Tibial artery (tissue), 4 donors: ENCODE measurements around the gene POLR2H.
A peak's percentile ranks its signal among the peaks of the same experiment; 100 is the strongest.

Experiments
- DNase-seq, 2 donors: peaks; one replicate each; pipeline ENCODE4 v3.0.0-alpha.2; 2019
- H3K27ac ChIP-seq, 2 donors: fragments of 200-600 bp; sonication (generic) in 1 of 2; 1 replicate in 1 of 2; 2 replicates in 1 of 2; pipeline ENCODE4 v1.5.1; 2018 to 2019; ENCODE audit warnings: mild to moderate bottlenecking in 1 of 2
- H3K27me3 ChIP-seq, 2 donors: fragments of 200-600 bp; sonication (generic) in 1 of 2; one replicate each; pipeline versions ENCODE4 v1.5.1 to v1.6.0; 2016 to 2019
- H3K36me3 ChIP-seq, 3 donors: fragments of 200-600 bp; sonication (generic) in 2 of 3; one replicate each; pipeline ENCODE4 v1.5.1; 2016 to 2019; ENCODE audit warnings: mild to moderate bottlenecking in 2 of 3
- H3K4me1 ChIP-seq, 4 donors: fragments of 200-600 bp; sonication (generic) in 2 of 4; 1 replicate in 3 of 4; 2 replicates in 1 of 4; pipeline ENCODE4 v1.5.1; 2016 to 2019
- H3K4me3 ChIP-seq, 2 donors: fragments of 200-600 bp; sonication (generic) in 1 of 2; 1 replicate in 1 of 2; 2 replicates in 1 of 2; pipeline ENCODE4 v1.5.1; 2018 to 2019; ENCODE audit warnings: mild to moderate bottlenecking in 2 of 2
- H3K9me3 ChIP-seq, 3 donors: fragments of 200-600 bp; sonication (generic) in 1 of 3; one replicate each; pipeline ENCODE4 v1.5.1; 2016 to 2019
- intact Hi-C: fragments of 100-400 bp; cut with DNase I; formaldehyde crosslinking; loops from one replicate; pipeline ENCODE4 v1.15.0; 2023; ENCODE audit warnings: low total_unique reads
- TF ChIP-seq, protein P1 (sequence below), 2 experiments: fragments of 200-600 bp in 1 of 2; fragments of 450-650 bp in 1 of 2; IDR thresholded peaks; one replicate each; pipeline ENCODE4 v1.5.1; 2017 to 2019; ENCODE audit warnings: antibody characterized with exemption in 2 of 2, mild to moderate bottlenecking in 1 of 2, moderate library complexity in 1 of 2

POLR2H gene

DNA sequence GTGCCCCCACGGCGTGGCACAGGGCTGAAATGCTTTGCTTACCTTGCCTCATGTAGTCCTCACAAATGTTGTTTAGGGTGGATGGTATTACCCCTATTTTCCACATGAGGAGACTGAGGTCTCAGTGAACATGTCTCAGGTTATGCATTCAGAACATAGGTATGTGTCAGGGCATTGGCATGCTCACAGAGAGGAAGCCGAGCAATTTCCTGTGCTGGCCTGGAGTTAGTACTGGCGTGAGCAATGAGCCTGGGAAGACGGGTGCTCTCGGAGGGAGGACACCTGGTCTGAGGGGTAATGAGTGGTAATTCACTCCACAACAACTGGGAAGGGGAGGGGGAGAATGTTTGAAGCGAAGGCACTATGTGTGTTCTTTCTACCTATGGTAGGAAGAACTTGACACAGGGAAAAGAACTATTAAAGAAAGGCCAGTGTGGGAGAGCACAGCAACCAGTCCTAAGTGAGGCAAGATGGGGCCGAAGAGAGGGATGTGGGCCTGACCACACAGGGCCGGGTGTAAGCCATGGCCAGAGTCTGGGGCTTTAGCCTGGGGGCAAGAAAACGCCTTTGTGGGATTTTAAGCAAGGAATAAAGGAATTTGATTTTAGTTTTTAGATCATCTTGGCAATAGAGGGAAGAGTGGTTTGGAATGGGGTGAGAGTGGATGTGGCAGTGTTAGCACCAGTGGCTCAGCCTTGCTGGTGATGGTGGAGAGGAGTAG, 29.0 kb upstream of the POLR2H start:
- TF ChIP-seq, protein P1, sequence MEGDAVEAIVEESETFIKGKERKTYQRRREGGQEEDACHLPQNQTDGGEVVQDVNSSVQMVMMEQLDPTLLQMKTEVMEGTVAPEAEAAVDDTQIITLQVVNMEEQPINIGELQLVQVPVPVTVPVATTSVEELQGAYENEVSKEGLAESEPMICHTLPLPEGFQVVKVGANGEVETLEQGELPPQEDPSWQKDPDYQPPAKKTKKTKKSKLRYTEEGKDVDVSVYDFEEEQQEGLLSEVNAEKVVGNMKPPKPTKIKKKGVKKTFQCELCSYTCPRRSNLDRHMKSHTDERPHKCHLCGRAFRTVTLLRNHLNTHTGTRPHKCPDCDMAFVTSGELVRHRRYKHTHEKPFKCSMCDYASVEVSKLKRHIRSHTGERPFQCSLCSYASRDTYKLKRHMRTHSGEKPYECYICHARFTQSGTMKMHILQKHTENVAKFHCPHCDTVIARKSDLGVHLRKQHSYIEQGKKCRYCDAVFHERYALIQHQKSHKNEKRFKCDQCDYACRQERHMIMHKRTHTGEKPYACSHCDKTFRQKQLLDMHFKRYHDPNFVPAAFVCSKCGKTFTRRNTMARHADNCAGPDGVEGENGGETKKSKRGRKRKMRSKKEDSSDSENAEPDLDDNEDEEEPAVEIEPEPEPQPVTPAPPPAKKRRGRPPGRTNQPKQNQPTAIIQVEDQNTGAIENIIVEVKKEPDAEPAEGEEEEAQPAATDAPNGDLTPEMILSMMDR (IDR thresholded peaks at IDR 0.05), result no peak

DNA sequence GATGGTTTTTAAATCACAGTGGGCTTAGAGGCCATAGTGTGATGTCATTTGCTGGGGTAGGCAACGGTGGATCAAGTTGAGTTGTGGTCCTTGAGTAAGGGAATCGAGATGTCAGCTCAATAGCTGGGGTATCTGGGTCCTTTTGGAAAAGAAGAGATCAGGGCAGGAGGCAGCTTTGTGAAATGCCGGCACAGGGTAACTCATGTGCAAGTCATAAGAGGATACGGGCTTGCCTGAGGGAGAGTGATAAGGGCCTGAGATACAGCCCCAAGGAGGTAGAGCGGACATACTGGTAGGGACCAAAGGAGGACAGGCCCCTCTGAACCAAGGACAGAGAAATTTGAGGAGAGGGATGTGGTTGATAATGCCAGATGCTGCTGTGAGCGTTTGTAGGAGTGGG, 28.3 kb upstream of the POLR2H start:
- H3K36me3 ChIP-seq, result peaks cover 60 to 71% (median 70%) of the 10 kb centered on the region in 3 donors
- intact Hi-C loops, result no loop called here
- peak overlapping the region in 1 of 2 donors; percentile 36 for H3K27ac ChIP-seq
- no peak overlapping the region for H3K4me3 ChIP-seq
- TF ChIP-seq, protein P1 (IDR thresholded peaks at IDR 0.05), result no peak
- H3K27me3 ChIP-seq, result no peaks in the 10 kb centered on the region
- DNase-seq, result no peak
- H3K4me1 ChIP-seq, result peaks cover 0 to 23% (median 12%) of the 10 kb centered on the region in 4 donors
- H3K9me3 ChIP-seq, result no peaks in the 10 kb centered on the region

More for the DNA sequence above, 29.0 kb upstream of the POLR2H start:
- intact Hi-C loops, result no loop called here
- no peaks in the 10 kb centered on the region for H3K27me3 ChIP-seq
- no peak overlapping the region for H3K4me3 ChIP-seq
- no peaks in the 10 kb centered on the region for H3K9me3 ChIP-seq
- peak overlapping the region in 1 of 2 donors; percentile 36 for H3K27ac ChIP-seq
- H3K36me3 ChIP-seq, result peaks cover 66 to 78% (median 77%) of the 10 kb centered on the region in 3 donors
- no peak for DNase-seq
- peaks cover 0 to 16% (median 6%) of the 10 kb centered on the region in 4 donors for H3K4me1 ChIP-seq

DNA sequence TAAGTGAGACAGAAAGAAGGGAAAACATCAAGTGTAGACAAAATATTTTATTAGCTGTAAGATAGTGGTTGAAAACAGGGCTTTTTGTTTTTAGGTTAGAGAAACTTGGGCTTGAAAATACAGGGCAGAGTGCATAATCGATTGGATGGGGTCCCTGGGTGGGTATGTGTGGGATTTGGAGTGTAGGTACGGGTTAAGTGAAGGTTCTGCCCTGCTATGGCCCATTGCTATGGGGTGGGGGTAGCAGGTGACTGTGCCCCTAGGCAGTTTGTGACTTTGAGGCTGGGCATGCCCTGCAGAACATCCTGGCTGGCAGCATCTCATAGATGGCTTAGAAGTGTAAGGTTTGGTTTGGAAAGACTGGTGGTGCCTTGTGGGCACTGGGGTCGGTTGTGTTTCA, 27.8 kb upstream of the POLR2H start:
- intact Hi-C loops, result no loop called here
- TF ChIP-seq, protein P1 (IDR thresholded peaks at IDR 0.05), result no peak
- H3K4me1 ChIP-seq, result peaks cover 0 to 26% (median 17%) of the 10 kb centered on the region in 4 donors
- no peak for DNase-seq
- peaks cover 54 to 66% (median 65%) of the 10 kb centered on the region in 3 donors for H3K36me3 ChIP-seq
- H3K27ac ChIP-seq, result peak overlapping the region; percentile 36 to 97
- H3K4me3 ChIP-seq, result no peak overlapping the region
- no peaks in the 10 kb centered on the region for H3K9me3 ChIP-seq
- no peaks in the 10 kb centered on the region for H3K27me3 ChIP-seq

DNA sequence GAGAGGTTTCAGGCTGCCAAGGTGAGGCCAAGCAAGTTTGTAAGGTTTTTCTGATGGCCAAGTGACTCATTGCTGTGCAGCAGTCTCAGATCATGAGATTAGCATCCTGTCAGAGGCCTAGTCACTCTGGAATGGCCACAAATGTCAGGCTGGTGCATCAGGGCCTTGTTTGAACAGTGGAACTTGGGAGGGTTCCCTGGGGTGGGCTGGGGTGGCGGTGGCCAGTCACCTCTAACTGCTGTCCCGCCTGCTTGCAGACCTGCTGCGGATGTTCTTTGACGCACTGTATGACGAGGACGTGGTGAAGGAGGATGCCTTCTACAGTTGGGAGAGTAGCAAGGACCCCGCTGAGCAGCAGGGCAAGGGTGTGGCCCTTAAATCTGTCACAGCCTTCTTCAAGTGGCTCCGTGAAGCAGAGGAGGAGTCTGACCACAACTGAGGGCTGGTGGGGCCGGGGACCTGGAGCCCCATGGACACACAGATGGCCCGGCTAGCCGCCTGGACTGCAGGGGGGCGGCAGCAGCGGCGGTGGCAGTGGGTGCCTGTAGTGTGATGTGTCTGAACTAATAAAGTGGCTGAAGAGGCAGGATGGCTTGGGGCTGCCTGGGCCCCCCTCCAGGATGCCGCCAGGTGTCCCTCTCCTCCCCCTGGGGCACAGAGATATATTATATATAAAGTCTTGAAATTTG, 26.9 kb upstream of the POLR2H start:
- Histone ChIP-seq H3K27ac (peak overlapping the region; percentile 97 to 98), H3K27me3 (no peaks in the 10 kb centered on the region), H3K4me3 (no peak overlapping the region), H3K9me3 (no peaks in the 10 kb centered on the region), H3K4me1 (peaks cover 0 to 35% (median 25%) of the 10 kb centered on the region in 4 donors), H3K36me3 (peaks cover 45 to 57% (median 56%) of the 10 kb centered on the region in 3 donors)
- TF ChIP-seq, protein P1 (IDR thresholded peaks at IDR 0.05), result no peak
- DNase-seq, result no peak
- intact Hi-C loops, result no loop called here

DNA sequence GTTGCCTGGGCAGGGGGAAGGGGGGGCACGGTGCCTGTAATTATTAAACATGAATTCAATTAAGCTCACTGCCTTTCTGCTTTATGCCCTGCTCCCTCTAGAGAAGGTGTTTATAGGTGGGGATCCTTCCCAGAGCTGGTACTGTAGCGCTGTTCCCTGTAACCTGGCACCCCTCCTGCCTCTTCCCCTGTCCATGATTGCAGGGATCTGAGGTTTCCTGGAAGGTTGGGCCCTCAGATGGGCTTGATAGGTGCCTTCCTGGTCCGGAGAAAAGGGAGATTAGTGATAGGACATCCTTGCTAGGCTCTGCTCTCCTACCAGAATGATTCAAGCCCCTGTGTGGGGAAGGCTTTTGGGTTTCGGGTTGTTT, 26.2 kb upstream of the POLR2H start:
- no peak for DNase-seq
- intact Hi-C loops, result no loop called here
- TF ChIP-seq, protein P1 (IDR thresholded peaks at IDR 0.05), result no peak
- H3K9me3 ChIP-seq, result no peaks in the 10 kb centered on the region
- H3K4me1 ChIP-seq, result peaks cover 0 to 39% (median 27%) of the 10 kb centered on the region in 4 donors
- H3K36me3 ChIP-seq, result peaks cover 39 to 50% (median 49%) of the 10 kb centered on the region in 3 donors
- peak overlapping the region; percentile 90 to 94 for H3K4me3 ChIP-seq
- H3K27me3 ChIP-seq, result no peaks in the 10 kb centered on the region
- H3K27ac ChIP-seq, result peak overlapping the region; percentile 97 to 98
